Stomach (tissue), 9 donors: ENCODE measurements around the gene NSUN7. TPM values are rescaled to one million over a fixed set of nuclear protein-coding genes. Genes with fewer than 3 reads are reported as not detected.
A peak's percentile ranks its signal among the peaks of the same experiment; 100 is the strongest.

Experiments
- DNase-seq, 2 donors: peaks; one replicate each; pipeline versions ENCODE4 v3.0.0 to v3.0.0-alpha.2; 2013 to 2019
- H3K27ac ChIP-seq, 5 donors: fragments of 200-600 bp in 4 of 5; sonication (generic) in 4 of 5; one replicate each; pipeline ENCODE4 v1.5.1; 2013 to 2019; ENCODE audit warnings: mild to moderate bottlenecking in 1 of 5, moderate library complexity in 1 of 5
- H3K27me3 ChIP-seq, 3 donors: fragments of 200-600 bp; sonication (generic); one replicate each; pipeline ENCODE4 v1.5.1; 2017 to 2019; ENCODE audit warnings: mixed run types in 1 of 3
- H3K36me3 ChIP-seq, 4 donors: fragments of 200-600 bp; sonication (generic); 1 replicate in 3 of 4; 2 replicates in 1 of 4; pipeline ENCODE4 v1.5.1; 2016 to 2019
- H3K4me1 ChIP-seq, 4 donors: fragments of 200-600 bp; sonication (generic); one replicate each; pipeline ENCODE4 v1.5.1; 2016 to 2019
- H3K4me3 ChIP-seq, 4 donors: fragments of 200-600 bp; sonication (generic) in 3 of 4; one replicate each; pipeline ENCODE4 v1.5.1; 2016 to 2019; ENCODE audit warnings: mild to moderate bottlenecking in 1 of 4
- H3K9me3 ChIP-seq, 4 donors: fragments of 200-600 bp; sonication (generic); one replicate each; pipeline ENCODE4 v1.5.1; 2016 to 2019
- EP300 ChIP-seq: sonication (generic); formaldehyde crosslinking; IDR thresholded peaks from one replicate; pipeline ENCODE4 v1.6.1; 2017; ENCODE audit warnings: antibody characterized with exemption
- POLR2A ChIP-seq, 4 donors: fragments of 450-650 bp; IDR thresholded peaks; one replicate each; pipeline ENCODE4 v1.6.1; 2016; ENCODE audit warnings: antibody characterized with exemption in 4 of 4, control low read depth in 2 of 4, mild to moderate bottlenecking in 1 of 4, moderate library complexity in 1 of 4
- POLR2AphosphoS5 ChIP-seq, 3 donors: sonication (generic); formaldehyde crosslinking; IDR thresholded peaks; one replicate each; pipeline ENCODE4 v1.6.1; 2016; ENCODE audit warnings: antibody characterized with exemption in 3 of 3
- WGBS, 5 donors: extraction: QIAGEN DNeasy Blood & Tissue Kit in 3 of 5; methylation state at CpG; one replicate each; pipeline versions ENCODE4 v1.1.5 to v1.1.7; 2013 to 2018; 5-methylcytosine and 5-hydroxymethylcytosine counted together
- intact Hi-C: fragments of 100-400 bp; cut with DNase I; formaldehyde crosslinking; loops from one replicate; pipeline ENCODE4 v1.15.1; 2023; ENCODE audit warnings: low total_unique reads
- polyA plus RNA-seq, 3 donors: library from polyadenylated mRNA; stranded (reverse); fragments of 200-250 nt; gene quantifications; one replicate each; pipeline ENCODE4 v1.2.3, GENCODE V29; 2013
- total RNA-seq, 5 donors: library from RNA; depleted of rRNA; stranded (reverse); fragments of >200 nt; gene quantifications; one replicate each; pipeline versions ENCODE4 v1.1.0 to v1.2.3, GENCODE V29; 2014 to 2016
- TF ChIP-seq, protein P1 (sequence below), 7 experiments: fragments of 450-650 bp in 4 of 7; fragments of 200-600 bp in 3 of 7; sonication (generic) in 3 of 7; IDR thresholded peaks; one replicate each; pipeline ENCODE4 v1.5.1; 2016 to 2019; ENCODE audit warnings: antibody characterized with exemption in 7 of 7, control low read depth in 2 of 7, mild to moderate bottlenecking in 1 of 7
- donor health status: healthy with polysubstance abuse.
- donor health status: Bipolar disorder and iron deficiency.
- donor health status: healthy.

The NSUN7 gene
- total and polyA plus RNA-seq, 8 donors, result 2.0 to 17.3 (median 7.9) TPM

DNA sequence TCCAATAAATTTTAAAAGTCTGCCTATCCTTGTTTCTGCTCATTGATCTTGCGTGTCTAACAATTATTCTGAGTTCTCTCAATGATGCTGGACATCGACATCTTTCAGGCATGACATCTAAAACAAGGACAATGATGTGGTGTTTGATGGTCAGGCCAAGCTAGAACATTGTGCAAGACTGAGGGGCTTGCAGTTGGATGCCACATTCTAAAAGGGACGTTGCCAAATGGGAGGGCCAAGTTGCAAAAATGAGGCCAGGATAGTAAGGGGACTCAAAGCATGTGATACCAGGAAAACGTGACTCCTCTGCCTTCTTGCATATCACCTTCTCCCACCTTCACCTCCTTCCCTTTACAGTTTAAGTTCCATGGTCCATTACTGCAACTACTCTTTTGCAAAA lies 29.4 kb upstream of the NSUN7 start:
- TF ChIP-seq POLR2AphosphoS5 (IDR thresholded peaks at IDR 0.05) (no peak), EP300 (no peak), POLR2A (IDR thresholded peaks at IDR 0.05) (no peak)
- TF ChIP-seq, protein P1, sequence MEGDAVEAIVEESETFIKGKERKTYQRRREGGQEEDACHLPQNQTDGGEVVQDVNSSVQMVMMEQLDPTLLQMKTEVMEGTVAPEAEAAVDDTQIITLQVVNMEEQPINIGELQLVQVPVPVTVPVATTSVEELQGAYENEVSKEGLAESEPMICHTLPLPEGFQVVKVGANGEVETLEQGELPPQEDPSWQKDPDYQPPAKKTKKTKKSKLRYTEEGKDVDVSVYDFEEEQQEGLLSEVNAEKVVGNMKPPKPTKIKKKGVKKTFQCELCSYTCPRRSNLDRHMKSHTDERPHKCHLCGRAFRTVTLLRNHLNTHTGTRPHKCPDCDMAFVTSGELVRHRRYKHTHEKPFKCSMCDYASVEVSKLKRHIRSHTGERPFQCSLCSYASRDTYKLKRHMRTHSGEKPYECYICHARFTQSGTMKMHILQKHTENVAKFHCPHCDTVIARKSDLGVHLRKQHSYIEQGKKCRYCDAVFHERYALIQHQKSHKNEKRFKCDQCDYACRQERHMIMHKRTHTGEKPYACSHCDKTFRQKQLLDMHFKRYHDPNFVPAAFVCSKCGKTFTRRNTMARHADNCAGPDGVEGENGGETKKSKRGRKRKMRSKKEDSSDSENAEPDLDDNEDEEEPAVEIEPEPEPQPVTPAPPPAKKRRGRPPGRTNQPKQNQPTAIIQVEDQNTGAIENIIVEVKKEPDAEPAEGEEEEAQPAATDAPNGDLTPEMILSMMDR (IDR thresholded peaks at IDR 0.05), result no peak
- WGBS, 5 donors, result 77 to 86% (median 82%) methylated on average over 4 of the region's 4 CpGs
- H3K36me3 ChIP-seq, result no peaks in the 10 kb centered on the region
- peaks cover 10 to 35% (median 17%) of the 10 kb centered on the region in 4 donors for H3K4me1 ChIP-seq
- no peaks in the 10 kb centered on the region for H3K9me3 ChIP-seq
- no peak overlapping the region for H3K27ac ChIP-seq
- no peak for DNase-seq
- H3K4me3 ChIP-seq, result no peak overlapping the region
- intact Hi-C loops, result no loop called here
- H3K27me3 ChIP-seq, result no peaks in the 10 kb centered on the region

DNA sequence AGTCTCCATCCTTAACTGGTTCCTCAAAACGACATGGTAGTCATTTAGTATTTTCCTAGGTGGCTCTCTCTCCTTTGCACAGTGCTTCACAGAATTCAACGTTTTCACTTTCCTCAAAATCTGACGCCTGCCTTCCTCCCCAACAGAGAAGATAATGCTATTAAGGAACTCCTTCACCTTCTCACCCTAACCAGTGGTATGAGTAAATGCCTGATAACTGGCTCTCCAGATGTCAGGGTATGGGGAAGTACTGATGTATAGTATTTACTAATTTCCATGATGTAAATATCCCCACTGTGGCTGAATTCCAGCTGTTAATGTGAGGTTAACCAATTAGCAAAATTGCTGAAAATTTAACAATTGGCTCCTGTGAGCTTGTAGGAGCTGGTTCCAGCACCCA lies 28.8 kb upstream of the NSUN7 start:
- Histone ChIP-seq H3K27ac (no peak overlapping the region), H3K4me3 (no peak overlapping the region), H3K36me3 (no peaks in the 10 kb centered on the region), H3K4me1 (peaks cover 10 to 35% (median 17%) of the 10 kb centered on the region in 4 donors), H3K9me3 (no peaks in the 10 kb centered on the region), H3K27me3 (no peaks in the 10 kb centered on the region)
- no peak for DNase-seq
- intact Hi-C loops, result no loop called here
- 8 to 36% (median 31%) methylated on average over 3 of the region's 3 CpGs for WGBS, 5 donors
- TF ChIP-seq, protein P1 (IDR thresholded peaks at IDR 0.05), result no peak
- no peak for TF ChIP-seq POLR2AphosphoS5 (IDR thresholded peaks at IDR 0.05)
- no peak for TF ChIP-seq POLR2A (IDR thresholded peaks at IDR 0.05)
- TF ChIP-seq EP300, result no peak

DNA sequence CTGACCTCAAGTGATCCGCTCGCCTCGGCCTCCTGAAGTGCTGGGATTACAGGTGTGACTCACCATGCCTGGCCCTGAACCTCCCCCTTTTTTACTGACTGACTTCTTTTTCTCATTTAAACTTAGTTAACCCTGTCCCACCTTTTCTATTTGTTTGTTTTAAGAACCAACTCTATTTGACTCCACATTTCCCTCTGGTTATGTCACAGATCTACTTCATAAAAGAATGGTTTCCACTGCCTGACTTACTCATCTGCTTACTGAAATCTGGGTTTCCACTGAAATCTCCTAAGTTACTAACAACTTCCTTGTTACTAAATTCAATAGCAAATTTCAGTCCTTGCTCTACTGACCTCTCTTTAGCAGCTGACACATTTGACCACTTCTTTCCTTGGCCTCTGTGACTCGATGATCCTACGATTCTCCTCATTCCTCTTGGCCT lies 28.0 kb upstream of the NSUN7 start:
- WGBS, 5 donors, result 77 to 89% (median 84%) methylated on average over 5 of the region's 5 CpGs
- TF ChIP-seq, protein P1 (IDR thresholded peaks at IDR 0.05), result no peak
- TF ChIP-seq POLR2A (IDR thresholded peaks at IDR 0.05) (no peak), POLR2AphosphoS5 (IDR thresholded peaks at IDR 0.05) (no peak), EP300 (no peak)

DNA sequence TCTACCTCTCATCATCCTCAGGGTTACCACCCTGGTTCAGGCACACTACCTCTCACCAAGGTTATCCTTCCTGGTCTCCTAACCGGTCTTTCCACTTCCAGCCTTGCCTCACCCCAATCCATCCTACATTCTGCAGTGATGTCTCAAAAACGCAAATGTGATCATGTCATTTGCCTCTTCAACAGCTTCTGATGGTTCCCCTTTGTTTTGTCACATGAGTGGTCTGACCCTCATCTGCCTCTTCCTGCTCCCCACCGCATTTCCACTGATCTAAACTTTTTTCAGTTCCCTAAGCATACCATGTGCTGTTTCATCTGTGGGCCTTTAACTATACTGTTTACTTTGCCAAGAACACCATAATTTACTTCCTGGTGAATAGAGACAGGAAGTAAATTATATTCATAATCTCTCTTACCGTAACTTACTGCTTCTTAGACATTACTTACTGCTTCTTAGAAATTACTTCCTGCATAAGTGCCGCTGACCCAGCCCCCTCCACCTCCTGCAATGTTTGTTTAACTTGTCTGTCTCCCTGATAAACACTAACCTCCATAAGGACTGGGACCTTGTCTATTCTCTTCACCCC lies 27.1 kb upstream of the NSUN7 start:
- peak in 1 of 2 donors; percentile 66 for DNase-seq
- intact Hi-C loops, result no loop called here
- Histone ChIP-seq H3K36me3 (no peaks in the 10 kb centered on the region), H3K4me1 (peaks cover 10 to 35% (median 17%) of the 10 kb centered on the region in 4 donors), H3K4me3 (no peak overlapping the region), H3K27me3 (no peaks in the 10 kb centered on the region), H3K27ac (peak overlapping the region; percentile 32 to 75 (median 69)), H3K9me3 (no peaks in the 10 kb centered on the region)
- no peak for TF ChIP-seq POLR2A (IDR thresholded peaks at IDR 0.05)
- no peak for TF ChIP-seq EP300
- TF ChIP-seq POLR2AphosphoS5 (IDR thresholded peaks at IDR 0.05), result peak in 1 of 3 donors; percentile 11
- TF ChIP-seq, protein P1 (IDR thresholded peaks at IDR 0.05), result no peak
- WGBS, 5 donors, result 25 to 29% (median 27%) methylated on average over 5 of the region's 5 CpGs

More for the DNA sequence above, 28.0 kb upstream of the NSUN7 start:
- Histone ChIP-seq H3K4me1 (peaks cover 10 to 35% (median 17%) of the 10 kb centered on the region in 4 donors), H3K4me3 (no peak overlapping the region), H3K9me3 (no peaks in the 10 kb centered on the region), H3K27ac (peak overlapping the region in 4 of 5 donors; percentile 32 to 75 (median 54)), H3K27me3 (no peaks in the 10 kb centered on the region), H3K36me3 (no peaks in the 10 kb centered on the region)
- no peak for DNase-seq
- intact Hi-C loops, result no loop called here
